ENCODE measurements around the gene KCNV2.
A peak's percentile ranks its signal among the peaks of the same experiment; 100 is the strongest.

Gene KCNV2

DNA sequence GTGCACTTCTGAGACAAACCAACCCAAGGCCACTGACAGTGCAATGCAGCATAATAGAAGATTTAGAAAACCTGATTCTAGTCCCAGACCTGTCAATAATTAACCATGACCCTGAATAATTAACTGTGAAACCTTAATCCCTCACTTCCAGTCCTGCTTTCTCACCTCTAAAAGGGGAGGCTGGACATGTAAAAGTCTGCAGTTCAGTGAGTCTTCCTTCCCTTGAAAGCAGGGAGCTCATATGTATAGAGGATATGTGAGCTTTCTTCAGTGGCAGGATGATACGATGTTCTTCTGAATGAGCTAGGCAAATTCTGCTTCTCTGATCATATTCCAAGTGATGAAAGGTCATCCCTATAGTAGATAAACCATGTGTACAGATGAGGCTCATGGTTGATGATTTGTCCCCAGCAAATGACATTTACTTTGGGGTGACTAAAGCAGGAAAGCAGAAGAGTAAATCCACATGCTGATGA lies 2.9 kb downstream of the KCNV2 start:
- no peak for DNase-seq (ENCODE audit: low spot score)

DNA sequence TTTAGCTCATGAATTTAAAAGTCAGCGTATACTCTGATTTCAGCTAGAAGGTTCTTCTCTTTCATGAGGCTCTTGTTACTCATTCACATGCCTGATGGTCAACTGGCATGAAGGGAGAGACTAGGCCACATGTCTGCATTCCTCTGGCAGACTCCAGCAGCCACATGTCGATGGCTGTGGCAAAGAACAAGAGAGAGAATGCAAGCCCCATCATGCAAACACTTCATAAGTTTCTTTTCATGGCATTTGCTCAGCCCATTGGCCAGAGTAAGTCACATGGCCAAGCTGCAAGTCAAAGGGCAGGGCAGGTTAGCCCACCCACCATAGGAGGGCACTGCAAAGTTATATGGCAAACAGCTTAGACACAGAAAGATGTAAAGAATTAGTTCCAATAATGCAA lies 5.4 kb downstream of the KCNV2 start:
- peak; percentile 17 for DNase-seq (ENCODE audit: low spot score)

DNA sequence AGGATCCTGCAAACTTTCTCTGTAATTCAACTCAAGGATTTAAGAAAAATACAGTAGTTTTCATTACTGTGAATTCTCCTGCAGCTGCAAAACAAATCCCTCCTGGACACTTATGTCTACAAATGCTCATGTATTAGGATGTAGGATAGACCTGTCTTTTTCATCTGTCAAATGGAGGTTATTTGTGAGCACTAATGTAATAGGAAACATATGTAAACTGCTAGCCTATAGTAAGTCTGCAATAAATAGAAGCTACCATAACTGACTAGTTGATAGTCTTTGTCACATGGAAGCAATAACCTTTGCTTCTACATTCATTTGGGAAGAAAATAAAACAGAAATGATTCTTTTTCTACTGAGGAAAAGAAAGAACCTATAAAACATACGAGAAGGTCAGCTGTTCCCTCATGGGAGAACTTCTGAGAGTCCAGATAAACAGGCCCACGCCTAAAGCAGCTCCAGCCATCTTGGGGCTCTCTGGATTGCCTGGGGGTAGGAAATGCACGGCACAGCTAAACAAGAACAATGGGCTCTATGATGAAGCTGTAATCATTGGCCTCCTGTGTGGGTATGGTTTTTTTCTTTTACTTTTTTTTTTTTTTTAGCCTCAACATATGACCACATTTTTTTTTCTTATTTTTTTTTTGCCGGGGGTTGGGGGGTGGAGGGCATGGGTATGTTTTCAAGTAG lies 6.2 kb downstream of the KCNV2 start:
- no peak for DNase-seq (ENCODE audit: low spot score)

DNA sequence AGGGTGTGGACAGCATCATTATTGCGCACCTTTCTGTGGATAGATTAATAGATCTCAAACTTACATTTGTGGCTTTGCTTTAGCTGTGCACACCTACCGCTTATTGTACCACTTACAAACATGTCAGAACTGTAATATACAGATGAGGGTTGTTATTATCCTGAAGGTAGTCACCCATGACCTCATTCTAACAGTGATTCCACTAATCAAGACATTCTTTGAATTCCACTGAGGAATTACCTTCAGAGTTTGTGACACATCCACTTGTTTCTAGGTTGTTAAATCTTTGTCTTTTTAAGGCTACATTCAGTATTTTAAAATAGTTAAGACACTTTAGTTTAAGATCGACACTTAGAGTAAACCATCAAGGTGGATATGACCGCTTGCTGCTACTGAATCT lies 7.8 kb downstream of the KCNV2 start:
- no peak for DNase-seq (ENCODE audit: low spot score)

DNA sequence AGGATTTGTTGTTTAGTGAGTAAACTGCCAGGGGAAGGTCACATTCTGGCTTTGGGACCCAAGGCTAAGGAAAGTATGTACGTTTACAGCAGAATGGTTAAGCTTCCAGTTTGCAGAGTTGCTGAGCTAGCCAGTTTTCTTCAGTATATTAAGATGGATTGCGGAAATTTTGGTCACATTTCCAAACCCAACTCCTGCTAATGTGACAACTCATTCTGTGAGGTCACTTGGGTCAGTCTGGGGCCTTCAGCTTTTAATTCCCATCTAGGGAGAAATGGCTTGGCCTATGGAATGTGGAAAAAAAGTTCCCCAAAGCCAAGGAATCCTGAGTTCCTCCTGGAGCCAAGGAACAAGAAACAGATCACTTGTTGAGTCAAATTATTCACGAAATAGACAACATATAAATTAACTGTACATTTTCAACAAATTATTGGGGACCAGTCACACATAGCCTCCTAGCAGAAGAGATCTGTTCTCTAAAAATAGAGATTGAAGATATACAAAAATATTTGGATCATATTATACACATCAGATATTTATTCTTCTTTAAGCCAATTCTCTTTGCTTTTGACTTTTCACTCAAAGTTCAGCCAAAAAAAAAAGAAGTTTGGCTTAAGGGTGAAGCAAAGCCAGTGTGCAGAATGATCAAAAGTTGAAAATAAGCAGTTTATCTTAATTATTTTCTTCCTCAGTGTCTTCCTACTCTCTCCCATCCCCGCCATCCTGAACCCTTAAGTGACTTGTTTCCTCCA lies 8.8 kb downstream of the KCNV2 start:
- DNase-seq (ENCODE audit: low spot score) = no peak

DNA sequence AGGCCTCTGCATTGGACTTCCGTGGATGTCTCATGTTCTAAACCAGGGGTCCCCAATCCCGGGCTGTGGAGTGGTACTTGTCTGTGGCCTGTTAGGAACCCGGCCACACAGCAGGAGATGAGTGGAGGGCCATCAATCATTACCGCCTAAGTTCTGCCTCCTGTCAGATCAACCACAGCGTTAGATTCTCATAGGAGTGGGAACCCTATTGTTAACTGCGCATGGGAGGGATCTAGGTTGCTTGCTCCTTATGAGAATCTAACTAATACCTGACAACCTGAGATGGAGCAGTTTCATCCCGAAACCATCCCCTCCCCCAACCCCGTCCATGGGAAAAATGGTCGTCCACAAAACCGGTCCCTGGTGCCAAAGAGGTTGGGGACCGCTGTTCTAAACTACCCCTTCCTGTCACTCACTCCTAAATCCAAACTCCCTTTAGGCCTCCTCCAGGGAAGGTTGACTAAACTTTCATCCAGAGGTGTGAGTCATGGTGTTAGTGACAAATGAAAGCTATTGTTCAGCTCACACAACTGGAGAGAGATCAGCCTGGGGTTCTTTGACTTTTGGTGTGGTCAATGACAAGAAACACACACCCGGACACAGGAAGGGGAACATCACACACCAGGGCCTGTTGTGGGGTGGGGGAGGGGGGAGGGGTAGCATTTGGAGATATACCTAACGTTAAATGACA lies 9.5 kb downstream of the KCNV2 start:
- DNase-seq (ENCODE audit: low spot score) = no peak

DNA sequence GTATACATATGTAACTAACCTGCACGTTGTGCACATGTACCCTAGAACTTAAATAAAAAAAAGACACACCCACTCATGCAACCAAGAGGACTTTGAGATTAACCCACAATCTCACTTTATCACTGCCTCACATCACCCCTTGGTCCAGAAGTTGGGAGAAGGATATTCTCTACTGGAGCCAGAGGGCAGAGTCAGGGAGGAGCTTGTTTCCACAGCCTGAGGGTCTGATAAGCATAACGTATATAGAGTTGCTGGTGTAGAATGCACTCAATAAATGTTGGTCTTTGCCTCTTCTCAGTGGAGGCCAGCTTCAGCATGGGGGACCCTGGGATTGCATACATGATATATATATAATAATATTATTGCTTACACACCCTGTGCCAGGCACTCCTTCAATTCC lies 10.1 kb downstream of the KCNV2 start:
- DNase-seq (ENCODE audit: low spot score) = no peak

DNA sequence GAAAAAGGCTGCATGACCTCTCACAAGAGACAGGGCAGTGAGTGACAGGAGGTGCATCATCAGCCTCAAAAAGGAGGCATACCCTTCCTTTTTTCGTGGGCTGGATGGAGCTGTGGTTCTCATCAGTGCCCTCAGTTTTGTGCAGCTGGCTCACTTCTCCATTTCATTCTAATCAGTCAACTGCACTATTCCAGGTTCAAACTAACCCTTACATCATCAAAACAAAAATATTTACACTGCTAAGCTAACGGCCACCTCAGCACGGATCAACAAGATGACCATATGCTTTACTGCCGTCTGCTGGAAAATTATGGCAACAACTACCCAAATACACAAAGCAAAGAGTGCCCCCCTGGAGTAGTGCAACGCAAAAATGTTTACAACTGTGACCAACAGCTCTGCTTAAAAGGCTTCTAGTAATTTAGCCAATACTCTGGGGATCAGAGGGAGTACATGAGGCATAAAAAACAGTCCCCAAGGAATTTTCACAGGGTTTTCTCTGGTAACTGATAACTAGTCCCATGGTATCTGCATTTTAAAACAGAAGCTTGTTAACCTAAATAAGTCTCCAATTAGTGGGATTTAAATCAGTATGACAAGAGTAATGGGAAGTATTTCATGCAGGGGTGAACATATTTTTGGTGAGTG lies 10.8 kb downstream of the KCNV2 start:
- DNase-seq (ENCODE audit: low spot score) = no peak

DNA sequence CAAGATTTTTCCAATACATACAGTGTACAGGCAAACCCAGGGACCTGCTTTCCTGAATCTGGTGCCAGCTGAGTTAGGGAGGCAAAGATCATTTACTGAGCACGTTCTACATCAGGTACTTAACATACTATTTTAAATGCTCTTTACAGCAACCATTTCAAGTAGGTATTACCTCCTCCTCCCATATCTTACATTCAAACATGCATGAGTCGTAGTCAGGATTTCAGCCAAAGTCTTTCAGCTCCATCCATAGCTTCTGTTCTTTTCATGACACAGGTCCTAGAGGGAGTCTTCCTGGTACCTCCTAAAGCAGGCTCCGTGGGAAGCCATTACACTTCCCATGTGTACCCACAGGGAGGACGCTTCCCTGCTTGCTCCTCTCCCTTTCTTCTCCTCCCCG lies 11.7 kb downstream of the KCNV2 start:
- DNase-seq (ENCODE audit: low spot score) = no peak

DNA sequence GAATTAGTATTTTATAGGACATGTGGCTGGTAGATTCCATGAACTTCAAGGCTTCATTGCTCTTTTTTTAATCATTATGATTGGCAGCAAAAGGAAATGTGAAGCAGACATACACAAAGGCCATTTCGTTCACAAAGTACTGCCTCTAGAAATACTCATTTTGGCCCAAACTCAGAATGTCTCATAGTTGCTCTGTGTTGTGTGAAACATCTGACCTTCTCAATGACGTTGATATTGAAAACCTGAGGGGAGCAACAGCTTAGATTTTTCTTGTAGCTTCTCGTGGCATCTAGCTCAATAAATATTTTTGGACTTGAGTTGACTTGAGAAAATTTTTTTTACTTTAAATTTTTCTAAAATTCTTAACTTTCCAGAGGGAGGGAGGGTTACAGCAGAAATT lies 12.4 kb downstream of the KCNV2 start:
- no peak for DNase-seq (ENCODE audit: low spot score)

DNA sequence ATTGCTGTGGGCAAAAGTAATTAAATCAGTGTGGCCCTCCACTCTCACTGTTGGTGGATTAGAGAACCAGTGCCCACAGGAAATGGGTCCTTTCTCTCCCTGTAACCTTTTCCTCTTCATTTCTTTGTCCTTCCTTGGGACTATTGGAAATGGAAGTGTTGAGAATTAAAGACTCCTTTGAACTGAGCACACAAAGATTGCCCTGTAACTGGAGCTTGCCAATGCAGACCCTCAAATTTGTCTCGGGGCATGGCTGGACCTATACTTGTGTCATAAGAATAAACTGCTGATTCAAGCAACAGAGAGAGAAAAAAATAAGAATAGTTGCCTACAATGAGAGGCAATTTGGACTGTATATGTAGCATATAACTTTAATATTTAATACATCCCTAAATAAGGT lies 13.7 kb downstream of the KCNV2 start:
- DNase-seq (ENCODE audit: low spot score) = no peak

DNA sequence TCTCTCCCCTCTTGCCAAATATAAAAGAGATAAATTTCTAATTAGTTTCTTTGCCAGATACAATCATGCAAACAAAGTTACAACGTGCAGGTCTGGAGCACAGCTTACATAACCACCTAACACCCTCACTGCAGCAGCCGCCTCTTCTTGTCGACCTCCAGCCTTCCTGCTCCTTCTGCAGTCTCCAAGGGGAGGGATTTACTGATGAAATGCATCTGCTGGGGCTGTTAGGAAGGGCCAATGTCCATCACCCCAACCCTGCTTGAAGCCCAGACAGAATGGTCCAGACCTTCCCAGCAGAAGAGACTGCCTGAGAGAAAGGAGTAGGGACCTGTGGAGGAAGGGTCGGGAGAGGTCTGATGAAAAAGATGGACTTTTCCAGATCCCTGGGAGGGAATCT lies 15.2 kb downstream of the KCNV2 start:
- DNase-seq (ENCODE audit: low spot score) = no peak

DNA sequence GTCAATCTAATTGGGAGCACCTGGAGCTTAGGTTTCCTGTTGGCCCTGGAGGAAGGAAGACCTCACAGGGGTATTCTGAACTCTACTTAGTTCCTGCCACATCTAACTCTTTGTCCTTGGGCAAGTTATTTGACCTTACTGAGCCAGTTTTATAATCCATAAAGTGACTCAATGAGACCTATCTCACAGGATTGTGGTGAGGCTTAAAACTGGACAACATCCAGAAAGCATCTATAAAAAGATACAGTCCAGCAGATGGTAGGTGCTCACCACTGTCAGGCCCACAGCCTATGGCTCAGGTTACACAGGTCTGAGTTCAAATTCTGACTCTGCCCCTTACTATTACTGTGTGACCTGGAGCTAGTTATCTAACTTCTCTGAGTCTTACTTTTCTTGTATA lies 23.3 kb downstream of the KCNV2 start:
- no peak for DNase-seq (ENCODE audit: low spot score)

DNA sequence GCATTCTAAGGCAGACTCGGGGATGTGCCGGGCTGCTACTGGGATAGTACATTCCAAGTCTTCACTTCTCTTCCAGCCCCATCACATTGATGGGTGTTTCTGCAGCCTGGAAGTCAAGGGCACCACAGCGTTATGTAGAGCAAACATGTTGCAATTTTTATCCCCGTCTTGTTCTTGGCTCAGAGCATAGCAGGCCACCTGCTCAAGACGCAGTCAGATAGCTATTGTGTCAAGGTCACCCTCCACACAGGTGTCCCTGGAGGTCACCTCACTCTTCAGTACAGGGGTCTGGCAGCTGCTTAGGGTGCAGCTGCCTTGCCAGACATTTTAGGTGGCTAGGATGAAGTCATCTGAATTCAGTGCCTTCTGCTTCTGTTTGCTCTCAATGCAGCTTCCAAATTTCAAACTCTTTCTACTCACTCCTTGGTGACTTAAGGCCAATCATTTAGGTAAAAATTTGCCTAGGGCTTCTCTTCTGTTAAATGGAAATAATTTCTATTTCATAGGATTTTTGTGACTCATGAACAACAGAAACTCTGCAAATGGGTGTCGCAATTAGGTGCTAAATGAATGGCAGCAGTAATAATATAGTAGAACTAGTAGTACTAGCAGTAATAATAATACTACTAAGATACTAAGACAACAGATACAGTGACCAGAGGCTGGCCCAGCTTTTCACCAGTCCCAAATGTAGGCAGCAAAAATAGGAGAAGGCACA lies 24.3 kb downstream of the KCNV2 start:
- DNase-seq (ENCODE audit: low spot score) = no peak

DNA sequence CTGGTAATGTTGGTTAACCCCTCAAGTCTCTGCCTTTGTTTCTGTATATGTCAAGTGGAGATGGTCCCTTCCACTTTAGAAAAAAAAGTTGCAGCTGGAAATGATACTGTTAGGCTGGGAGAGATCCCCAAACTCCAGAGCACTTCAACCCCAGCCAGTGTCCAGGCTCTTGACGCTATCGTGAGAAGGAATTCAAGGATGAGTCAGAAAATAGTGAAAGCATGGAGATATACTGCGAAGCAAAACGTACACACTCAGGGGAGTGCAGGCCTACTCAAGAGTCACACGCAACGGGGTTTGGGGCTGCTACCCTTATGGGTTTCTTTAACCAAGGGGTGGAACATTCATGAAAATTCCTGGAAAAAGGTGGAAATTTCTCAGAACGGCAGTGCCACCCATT lies 24.9 kb downstream of the KCNV2 start:
- DNase-seq (ENCODE audit: low spot score) = no peak

DNA sequence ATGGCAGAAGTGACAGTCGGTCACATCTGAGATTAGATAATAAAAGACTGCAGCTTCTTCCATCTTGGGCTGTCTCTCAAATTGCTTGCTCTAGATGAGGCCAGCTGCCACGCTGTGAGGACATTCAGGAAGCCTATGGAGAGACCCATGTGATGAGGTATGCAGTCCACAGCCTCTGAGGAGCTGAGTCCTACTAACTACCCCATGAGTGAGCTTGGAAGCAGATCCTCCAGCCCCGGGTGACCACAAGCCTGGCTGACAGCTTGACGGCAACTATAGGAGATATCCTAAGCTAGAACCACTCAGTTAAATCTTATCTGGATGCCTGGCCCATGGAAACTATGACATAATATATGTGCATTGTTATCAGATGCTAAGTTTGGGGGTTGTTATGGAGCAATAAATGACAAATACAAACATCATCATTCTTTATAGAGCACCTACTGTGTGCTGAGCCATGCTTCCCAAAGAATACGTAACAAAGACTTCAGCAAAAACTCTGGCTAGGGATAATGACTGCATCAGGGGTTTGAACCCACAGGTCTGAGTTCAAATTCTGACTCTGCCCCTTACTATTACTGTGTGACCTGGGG lies 26.7 kb downstream of the KCNV2 start:
- DNase-seq (ENCODE audit: low spot score) = no peak

DNA sequence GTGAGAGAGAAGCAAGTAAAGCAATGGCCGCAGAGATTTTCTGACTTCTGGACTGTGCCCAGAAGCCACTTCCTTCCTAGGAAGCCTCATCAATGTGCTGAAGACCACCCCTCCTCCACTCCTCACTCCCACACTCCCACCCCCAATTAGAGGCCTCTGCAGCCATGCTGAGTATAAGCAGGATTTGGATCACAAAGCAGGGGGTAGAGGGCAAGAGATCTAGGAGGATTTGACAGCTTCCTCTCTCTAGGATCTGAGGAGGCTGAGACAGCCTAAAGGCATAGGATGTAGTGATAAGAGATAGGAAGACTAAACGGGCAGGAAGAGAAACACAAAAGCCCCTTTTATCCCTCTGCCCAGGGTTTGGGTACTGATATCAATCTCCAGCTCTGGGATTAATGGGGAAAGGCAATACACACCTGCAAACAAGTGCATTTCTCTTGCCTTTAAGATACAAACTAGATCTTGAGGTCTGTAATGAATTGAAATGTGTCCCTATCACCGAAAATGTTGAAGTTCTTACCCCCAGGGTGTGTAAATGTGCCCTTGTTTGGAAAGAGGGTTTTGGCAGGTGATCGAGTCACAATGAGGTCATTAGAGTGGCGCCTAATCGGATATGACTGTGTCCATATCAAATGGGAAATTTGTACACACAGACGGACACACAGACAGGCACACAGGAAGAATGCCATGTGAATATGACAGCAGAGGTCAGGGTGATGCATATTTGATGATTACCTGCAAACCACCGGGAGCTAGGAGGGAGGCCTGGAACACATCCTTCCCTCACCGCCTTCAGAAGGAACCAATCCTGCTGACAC lies 28.5 kb downstream of the KCNV2 start:
- DNase-seq (ENCODE audit: low spot score) = peak; percentile 18

DNA sequence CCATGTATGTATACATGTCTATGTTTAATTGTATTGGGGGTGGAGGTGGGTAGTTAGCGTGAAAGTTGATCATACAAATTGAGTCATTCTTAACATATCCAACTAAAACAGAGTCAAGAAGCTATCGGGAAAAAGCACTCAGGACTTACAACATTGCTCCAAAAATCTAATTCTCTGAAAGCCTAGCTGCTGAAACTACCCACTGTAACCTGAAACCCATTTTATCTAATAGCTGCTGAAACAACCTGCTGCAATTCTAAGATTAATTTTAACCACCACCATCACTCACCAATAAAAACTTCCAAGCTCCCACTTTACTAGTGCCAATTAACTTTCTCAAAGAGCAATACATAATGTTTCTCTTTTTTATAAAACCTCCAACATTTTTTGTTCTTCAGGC lies 32.2 kb downstream of the KCNV2 start:
- DNase-seq (ENCODE audit: low spot score) = no peak

DNA sequence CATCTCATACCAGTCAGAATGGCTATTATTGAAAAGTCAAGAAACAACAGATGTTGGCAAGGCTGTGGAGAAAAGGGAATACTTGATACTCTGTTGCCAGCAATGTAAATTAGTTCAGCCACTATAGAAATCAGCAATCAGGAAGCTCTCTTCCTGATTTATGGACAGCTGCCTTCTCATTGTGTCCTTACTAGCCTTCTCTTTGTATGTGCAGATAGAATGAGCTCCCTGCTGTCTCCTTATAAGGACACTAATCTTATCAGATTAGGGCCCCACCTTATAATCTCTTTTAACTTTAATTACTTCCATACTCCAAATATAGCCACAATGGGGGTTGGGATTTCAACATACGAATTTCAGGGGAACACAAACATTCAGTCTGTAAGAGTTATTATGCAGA lies 38.0 kb downstream of the KCNV2 start:
- no peak for DNase-seq (ENCODE audit: low spot score)

DNA sequence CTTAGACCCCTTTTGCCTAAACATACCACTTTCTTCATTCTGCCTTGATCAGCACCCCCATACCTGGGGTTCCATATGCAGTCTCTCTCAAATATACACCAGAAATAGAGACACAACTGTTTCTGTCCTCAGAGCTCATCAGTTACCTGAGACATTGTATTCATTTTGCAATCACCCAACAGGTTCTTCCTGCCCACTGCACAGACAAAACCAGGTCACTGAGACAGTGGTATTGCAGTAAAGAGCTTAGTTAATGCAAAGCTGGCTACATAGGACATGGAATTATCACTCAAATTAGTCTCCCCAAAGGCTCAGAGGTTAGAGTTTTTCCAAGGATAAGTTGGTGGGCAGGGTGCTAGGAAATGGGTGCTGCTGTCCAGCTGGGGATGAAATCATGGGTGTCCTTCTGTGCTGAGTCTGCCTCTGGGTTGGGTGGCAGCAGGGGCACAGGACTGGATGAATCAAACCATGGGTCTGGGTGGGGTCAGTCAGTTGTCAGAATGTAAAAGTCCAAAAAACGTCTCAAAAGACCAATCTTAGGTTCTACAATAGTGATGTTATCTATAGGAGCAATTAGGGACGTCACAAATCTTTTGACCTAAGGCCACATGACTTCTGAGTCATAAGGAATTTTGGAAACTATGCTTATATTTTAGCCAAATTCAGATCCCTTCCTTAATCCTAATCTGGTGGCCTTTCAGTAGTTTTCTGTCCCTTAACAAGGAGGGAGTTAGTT lies 41.0 kb downstream of the KCNV2 start:
- no peak for DNase-seq (ENCODE audit: low spot score)
